T-helper 1 cell treated with Interleukin-12 subunit alpha and Interleukin-12 subunit beta and Interleukin-4 antibody, amounts not matched to agents 30 μg/mL and 1 μg/mL, for 36 hours (primary cell): ENCODE measurements around the gene LHPP.

Source experiments
- H3K27ac Mint-ChIP-seq: one replicate; pipeline ENCODE4 v1.8.0; 2021; ENCODE audit warnings: mild to moderate bottlenecking, mixed read lengths
- H3K27me3 Mint-ChIP-seq: one replicate; pipeline ENCODE4 v1.8.0; 2021; ENCODE audit warnings: low read depth, mixed read lengths
- H3K36me3 Mint-ChIP-seq: one replicate; pipeline ENCODE4 v1.8.0; 2021; ENCODE audit warnings: low read depth, mixed read lengths
- H3K4me1 Mint-ChIP-seq: one replicate; pipeline ENCODE4 v1.8.0; 2021; ENCODE audit warnings: low read depth, mixed read lengths
- H3K4me3 Mint-ChIP-seq: one replicate; pipeline ENCODE4 v1.8.0; 2021; ENCODE audit warnings: mild to moderate bottlenecking, moderate library complexity, mixed read lengths
- H3K9me3 Mint-ChIP-seq: one replicate; pipeline ENCODE4 v1.8.0; 2021; ENCODE audit warnings: mixed read lengths

LHPP gene

GRCh38 chr10:124522933-124523871 is 61.6 kb downstream of the LHPP start:
- Mint-ChIP-seq H3K27me3 (no peaks in the 10 kb centered on the region), H3K9me3 (no peaks in the 10 kb centered on the region), H3K4me3 (no peak overlapping the region), H3K36me3 (no peaks in the 10 kb centered on the region), H3K4me1 (no peaks in the 10 kb centered on the region), H3K27ac (no peak overlapping the region)

- no peaks in the 10 kb centered on the region for H3K27me3 Mint-ChIP-seq
- no peak overlapping the region for H3K27ac Mint-ChIP-seq
- no peaks in the 10 kb centered on the region for H3K9me3 Mint-ChIP-seq
- no peak overlapping the region for H3K4me3 Mint-ChIP-seq
- H3K36me3 Mint-ChIP-seq, result no peaks in the 10 kb centered on the region
- no peaks in the 10 kb centered on the region for H3K4me1 Mint-ChIP-seq
Measured at GRCh38 chr10:124523901-124524300, 62.3 kb downstream of the LHPP start.

- no peaks in the 10 kb centered on the region for H3K27me3 Mint-ChIP-seq
- no peaks in the 10 kb centered on the region for H3K9me3 Mint-ChIP-seq
- no peak overlapping the region for H3K4me3 Mint-ChIP-seq
- no peak overlapping the region for H3K27ac Mint-ChIP-seq
- H3K4me1 Mint-ChIP-seq, result peaks cover under 1% of the 10 kb centered on the region
- no peaks in the 10 kb centered on the region for H3K36me3 Mint-ChIP-seq
Measured at GRCh38 chr10:124524991-124525653, 63.5 kb downstream of the LHPP start.

- Mint-ChIP-seq H3K36me3 (no peaks in the 10 kb centered on the region), H3K27me3 (no peaks in the 10 kb centered on the region), H3K4me1 (peaks cover 3% of the 10 kb centered on the region), H3K27ac (no peak overlapping the region), H3K9me3 (no peaks in the 10 kb centered on the region), H3K4me3 (no peak overlapping the region)
Measured at GRCh38 chr10:124525751-124526600, 64.4 kb downstream of the LHPP start.

GRCh38 chr10:124526621-124527267 is 65.1 kb downstream of the LHPP start:
- H3K4me1 Mint-ChIP-seq, result peaks cover 3% of the 10 kb centered on the region
- H3K27me3 Mint-ChIP-seq, result no peaks in the 10 kb centered on the region
- H3K27ac Mint-ChIP-seq, result no peak overlapping the region
- H3K4me3 Mint-ChIP-seq, result no peak overlapping the region
- H3K9me3 Mint-ChIP-seq, result no peaks in the 10 kb centered on the region
- no peaks in the 10 kb centered on the region for H3K36me3 Mint-ChIP-seq

GRCh38 chr10:124527874-124528395 is 66.3 kb downstream of the LHPP start:
- peaks cover 3% of the 10 kb centered on the region for H3K27me3 Mint-ChIP-seq
- H3K9me3 Mint-ChIP-seq, result no peaks in the 10 kb centered on the region
- no peaks in the 10 kb centered on the region for H3K36me3 Mint-ChIP-seq
- H3K4me3 Mint-ChIP-seq, result no peak overlapping the region
- H3K4me1 Mint-ChIP-seq, result peaks cover 3% of the 10 kb centered on the region
- H3K27ac Mint-ChIP-seq, result no peak overlapping the region

GRCh38 chr10:124529661-124530214 is 68.1 kb downstream of the LHPP start:
- Mint-ChIP-seq H3K4me3 (no peak overlapping the region), H3K9me3 (no peaks in the 10 kb centered on the region), H3K4me1 (peaks cover 3% of the 10 kb centered on the region), H3K27me3 (peaks cover 3% of the 10 kb centered on the region), H3K27ac (no peak overlapping the region), H3K36me3 (no peaks in the 10 kb centered on the region)

GRCh38 chr10:124530215-124530665 is 68.6 kb downstream of the LHPP start:
- Mint-ChIP-seq H3K9me3 (no peaks in the 10 kb centered on the region), H3K4me3 (no peak overlapping the region), H3K36me3 (no peaks in the 10 kb centered on the region), H3K27me3 (peaks cover 3% of the 10 kb centered on the region), H3K4me1 (peaks cover 3% of the 10 kb centered on the region), H3K27ac (no peak overlapping the region)

GRCh38 chr10:124530816-124531215 is 69.2 kb downstream of the LHPP start:
- H3K9me3 Mint-ChIP-seq, result no peaks in the 10 kb centered on the region
- no peak overlapping the region for H3K27ac Mint-ChIP-seq
- peaks cover 3% of the 10 kb centered on the region for H3K4me1 Mint-ChIP-seq
- H3K36me3 Mint-ChIP-seq, result no peaks in the 10 kb centered on the region
- peaks cover 3% of the 10 kb centered on the region for H3K27me3 Mint-ChIP-seq
- no peak overlapping the region for H3K4me3 Mint-ChIP-seq

GRCh38 chr10:124532106-124532641 is 70.6 kb downstream of the LHPP start:
- Mint-ChIP-seq H3K27me3 (peaks cover 3% of the 10 kb centered on the region), H3K4me3 (no peak overlapping the region), H3K4me1 (peaks cover 3% of the 10 kb centered on the region), H3K27ac (no peak overlapping the region), H3K36me3 (no peaks in the 10 kb centered on the region), H3K9me3 (no peaks in the 10 kb centered on the region)

- no peak overlapping the region for H3K4me3 Mint-ChIP-seq
- no peak overlapping the region for H3K27ac Mint-ChIP-seq
- no peaks in the 10 kb centered on the region for H3K36me3 Mint-ChIP-seq
- H3K27me3 Mint-ChIP-seq, result peaks cover 3% of the 10 kb centered on the region
- H3K9me3 Mint-ChIP-seq, result no peaks in the 10 kb centered on the region
- H3K4me1 Mint-ChIP-seq, result peaks cover 3% of the 10 kb centered on the region
Measured at GRCh38 chr10:124532788-124533187, 71.2 kb downstream of the LHPP start.

GRCh38 chr10:124533266-124533665 is 71.6 kb downstream of the LHPP start:
- H3K27me3 Mint-ChIP-seq, result peaks cover 3% of the 10 kb centered on the region
- H3K36me3 Mint-ChIP-seq, result no peaks in the 10 kb centered on the region
- no peak overlapping the region for H3K27ac Mint-ChIP-seq
- H3K4me3 Mint-ChIP-seq, result no peak overlapping the region
- no peaks in the 10 kb centered on the region for H3K9me3 Mint-ChIP-seq
- H3K4me1 Mint-ChIP-seq, result peaks cover 3% of the 10 kb centered on the region

GRCh38 chr10:124534231-124534798 is 72.7 kb downstream of the LHPP start:
- peaks cover 3% of the 10 kb centered on the region for H3K4me1 Mint-ChIP-seq
- no peak overlapping the region for H3K4me3 Mint-ChIP-seq

More at GRCh38 chr10:124534231-124534798, 72.7 kb downstream of the LHPP start:
- peaks cover 3% of the 10 kb centered on the region for H3K27me3 Mint-ChIP-seq
- H3K27ac Mint-ChIP-seq, result no peak overlapping the region
- H3K9me3 Mint-ChIP-seq, result no peaks in the 10 kb centered on the region
- no peaks in the 10 kb centered on the region for H3K36me3 Mint-ChIP-seq
